GM19468 (cell line): ENCODE measurements around the gene MR1.

Experiments
- ATAC-seq: cut with Tn5 transposase; IDR thresholded peaks from one replicate; pipeline ENCODE4 v1.9.1; 2021; ENCODE audit warnings: mild to moderate bottlenecking, moderate library complexity, moderate number of reproducible peaks; ENCODE audit not compliant: unreplicated experiment; ENCODE audit errors: extremely low read depth

MR1 gene

GRCh38 chr1:181061891-181062835, 28.4 kb downstream of the MR1 start:
- ATAC-seq, result peak; percentile 61

GRCh38 chr1:181062836-181063428, 29.1 kb downstream of the MR1 start:
- ATAC-seq, result peak; percentile 49

- ATAC-seq, result no peak
These were observed 30.3 kb downstream of the MR1 start for GRCh38 chr1:181064011-181064623.

GRCh38 chr1:181064702-181065101, 30.9 kb downstream of the MR1 start:
- ATAC-seq, result no peak

- ATAC-seq, result no peak
These were observed 39.9 kb downstream of the MR1 start for GRCh38 chr1:181073638-181074037.

- no peak for ATAC-seq
These were observed 42.1 kb downstream of the MR1 start for GRCh38 chr1:181075766-181076350.

- no peak for ATAC-seq
These were observed 43.1 kb downstream of the MR1 start for GRCh38 chr1:181076852-181077251.

- ATAC-seq, result no peak
These were observed 43.9 kb downstream of the MR1 start for GRCh38 chr1:181077576-181078242.

- ATAC-seq, result no peak
These were observed 45.6 kb downstream of the MR1 start for GRCh38 chr1:181079382-181079781.

GRCh38 chr1:181079920-181080319, 46.1 kb downstream of the MR1 start:
- ATAC-seq, result no peak

- ATAC-seq, result no peak
These were observed 46.8 kb downstream of the MR1 start for GRCh38 chr1:181080556-181080955.

- ATAC-seq, result no peak
These were observed 47.6 kb downstream of the MR1 start for GRCh38 chr1:181081395-181081794.

- ATAC-seq, result peak; percentile 23
These were observed 50.2 kb downstream of the MR1 start for GRCh38 chr1:181083842-181084605.

GRCh38 chr1:181084606-181084969, 50.8 kb downstream of the MR1 start:
- no peak for ATAC-seq

GRCh38 chr1:181086091-181086490, 52.3 kb downstream of the MR1 start:
- ATAC-seq, result no peak

- ATAC-seq, result no peak
These were observed 53.1 kb downstream of the MR1 start for GRCh38 chr1:181086926-181087325.

GRCh38 chr1:181087400-181087901, 53.7 kb downstream of the MR1 start:
- ATAC-seq, result no peak

GRCh38 chr1:181088079-181089016, 54.6 kb downstream of the MR1 start, which contains the start of gene IER5:
IER5 (plus strand) TSS chr1:181088700; CDS start chr1:181088903, 203 bp downstream.
- ATAC-seq, result peak; percentile 62
